Measurements from ENCODE around the gene TLE5. TPM values are rescaled to one million over a fixed set of nuclear protein-coding genes. Genes with fewer than 3 reads are reported as not detected.

The TLE5 gene
- total RNA-seq, 3 donors from 2014 or later = 329 to 407 (median 397) TPM

DNA sequence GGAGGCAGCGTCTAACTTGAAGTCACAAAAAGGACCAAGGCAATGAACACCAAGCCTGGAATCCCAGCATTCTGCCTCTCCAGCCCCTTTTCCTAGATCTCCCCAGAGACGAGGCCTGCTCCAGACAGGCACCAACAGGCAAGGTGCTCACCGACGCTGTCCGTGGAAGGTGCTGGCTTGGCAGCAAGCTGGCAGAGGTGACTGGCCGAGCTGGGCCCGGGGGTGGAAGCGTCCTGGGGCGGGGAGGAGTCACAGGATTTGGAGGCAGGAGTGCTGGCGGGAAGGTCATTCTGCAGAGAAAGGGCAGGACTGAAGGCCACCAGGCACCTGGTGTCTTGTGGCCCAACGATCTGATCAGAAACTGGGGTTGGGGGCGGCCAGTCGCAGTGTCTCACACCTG, 51.4 kb downstream of the TLE5 start:
- no peaks in the 10 kb centered on the region for H3K27me3 ChIP-seq
- intact Hi-C loops (cut with DNase I; ENCODE audit: low total_unique reads) = no loop called here
- DNase-seq (ENCODE audit: low spot score in 2 of 2) = no peak
- no peaks in the 10 kb centered on the region for H3K4me1 ChIP-seq
- no peak overlapping the region for H3K27ac ChIP-seq
- TF ChIP-seq POLR2A (IDR thresholded peaks at IDR 0.05) (no peak), POLR2AphosphoS5 (IDR thresholded peaks at IDR 0.05) (no peak)
- TF ChIP-seq, protein P1, sequence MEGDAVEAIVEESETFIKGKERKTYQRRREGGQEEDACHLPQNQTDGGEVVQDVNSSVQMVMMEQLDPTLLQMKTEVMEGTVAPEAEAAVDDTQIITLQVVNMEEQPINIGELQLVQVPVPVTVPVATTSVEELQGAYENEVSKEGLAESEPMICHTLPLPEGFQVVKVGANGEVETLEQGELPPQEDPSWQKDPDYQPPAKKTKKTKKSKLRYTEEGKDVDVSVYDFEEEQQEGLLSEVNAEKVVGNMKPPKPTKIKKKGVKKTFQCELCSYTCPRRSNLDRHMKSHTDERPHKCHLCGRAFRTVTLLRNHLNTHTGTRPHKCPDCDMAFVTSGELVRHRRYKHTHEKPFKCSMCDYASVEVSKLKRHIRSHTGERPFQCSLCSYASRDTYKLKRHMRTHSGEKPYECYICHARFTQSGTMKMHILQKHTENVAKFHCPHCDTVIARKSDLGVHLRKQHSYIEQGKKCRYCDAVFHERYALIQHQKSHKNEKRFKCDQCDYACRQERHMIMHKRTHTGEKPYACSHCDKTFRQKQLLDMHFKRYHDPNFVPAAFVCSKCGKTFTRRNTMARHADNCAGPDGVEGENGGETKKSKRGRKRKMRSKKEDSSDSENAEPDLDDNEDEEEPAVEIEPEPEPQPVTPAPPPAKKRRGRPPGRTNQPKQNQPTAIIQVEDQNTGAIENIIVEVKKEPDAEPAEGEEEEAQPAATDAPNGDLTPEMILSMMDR (IDR thresholded peaks at IDR 0.05) = no peak
- H3K9me3 ChIP-seq = no peaks in the 10 kb centered on the region
- no peaks in the 10 kb centered on the region for H3K36me3 ChIP-seq
- no peak overlapping the region for H3K4me3 ChIP-seq

DNA sequence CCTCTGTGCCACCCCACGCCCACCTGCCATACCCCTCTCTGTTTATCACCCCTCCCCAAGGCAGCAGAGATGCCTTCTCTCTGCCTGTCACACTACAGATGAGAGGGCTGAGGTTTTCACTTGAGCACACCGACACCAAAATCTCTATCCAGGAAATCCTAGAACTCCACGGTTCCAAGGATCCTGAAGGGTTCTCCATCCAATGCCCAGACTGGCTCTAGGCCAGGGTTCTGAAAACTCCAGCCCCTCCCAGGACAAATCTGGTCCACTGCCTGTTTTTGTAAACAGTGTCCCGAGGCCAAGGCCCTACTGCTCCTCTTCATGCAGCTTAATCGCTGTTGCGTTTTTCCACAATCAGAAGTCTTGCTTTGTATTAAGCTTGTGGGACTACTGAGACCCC, 53.3 kb downstream of the TLE5 start:
- Histone ChIP-seq H3K27ac (no peak overlapping the region), H3K36me3 (no peaks in the 10 kb centered on the region), H3K4me1 (no peaks in the 10 kb centered on the region), H3K9me3 (no peaks in the 10 kb centered on the region), H3K27me3 (no peaks in the 10 kb centered on the region), H3K4me3 (no peak overlapping the region)
- DNase-seq (ENCODE audit: low spot score in 2 of 2) = no peak
- intact Hi-C loops (cut with DNase I; ENCODE audit: low total_unique reads) = no loop called here
- TF ChIP-seq POLR2A (IDR thresholded peaks at IDR 0.05) (no peak), POLR2AphosphoS5 (IDR thresholded peaks at IDR 0.05) (no peak)
- TF ChIP-seq, protein P1 (IDR thresholded peaks at IDR 0.05) = no peak

DNA sequence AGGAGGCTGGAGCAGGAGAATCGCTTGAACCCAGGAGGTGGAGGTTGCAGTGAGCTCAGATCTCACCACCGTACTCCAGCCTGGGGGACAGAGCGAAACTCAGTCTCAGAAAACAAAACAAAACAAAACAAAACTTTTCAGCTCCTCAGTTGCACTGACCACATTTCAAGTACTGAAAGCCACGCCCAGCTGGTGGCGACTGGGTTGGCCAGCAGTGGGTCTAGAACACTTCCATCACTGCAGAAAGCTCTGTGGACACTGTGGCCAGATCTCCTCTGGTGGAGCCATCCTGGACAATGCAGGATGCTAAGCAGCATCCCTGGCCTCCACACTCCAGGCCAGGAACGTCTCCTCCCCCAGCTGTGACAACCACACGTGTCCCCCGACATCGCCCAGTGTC, 54.3 kb downstream of the TLE5 start:
- Histone ChIP-seq H3K4me1 (no peaks in the 10 kb centered on the region), H3K9me3 (no peaks in the 10 kb centered on the region), H3K4me3 (no peak overlapping the region), H3K36me3 (no peaks in the 10 kb centered on the region), H3K27me3 (no peaks in the 10 kb centered on the region), H3K27ac (no peak overlapping the region)
- DNase-seq (ENCODE audit: low spot score in 2 of 2) = no peak
- no peak for TF ChIP-seq POLR2A (IDR thresholded peaks at IDR 0.05)
- TF ChIP-seq, protein P1 (IDR thresholded peaks at IDR 0.05) = no peak
- no peak for TF ChIP-seq POLR2AphosphoS5 (IDR thresholded peaks at IDR 0.05)
- intact Hi-C loops (cut with DNase I; ENCODE audit: low total_unique reads) = no loop called here

DNA sequence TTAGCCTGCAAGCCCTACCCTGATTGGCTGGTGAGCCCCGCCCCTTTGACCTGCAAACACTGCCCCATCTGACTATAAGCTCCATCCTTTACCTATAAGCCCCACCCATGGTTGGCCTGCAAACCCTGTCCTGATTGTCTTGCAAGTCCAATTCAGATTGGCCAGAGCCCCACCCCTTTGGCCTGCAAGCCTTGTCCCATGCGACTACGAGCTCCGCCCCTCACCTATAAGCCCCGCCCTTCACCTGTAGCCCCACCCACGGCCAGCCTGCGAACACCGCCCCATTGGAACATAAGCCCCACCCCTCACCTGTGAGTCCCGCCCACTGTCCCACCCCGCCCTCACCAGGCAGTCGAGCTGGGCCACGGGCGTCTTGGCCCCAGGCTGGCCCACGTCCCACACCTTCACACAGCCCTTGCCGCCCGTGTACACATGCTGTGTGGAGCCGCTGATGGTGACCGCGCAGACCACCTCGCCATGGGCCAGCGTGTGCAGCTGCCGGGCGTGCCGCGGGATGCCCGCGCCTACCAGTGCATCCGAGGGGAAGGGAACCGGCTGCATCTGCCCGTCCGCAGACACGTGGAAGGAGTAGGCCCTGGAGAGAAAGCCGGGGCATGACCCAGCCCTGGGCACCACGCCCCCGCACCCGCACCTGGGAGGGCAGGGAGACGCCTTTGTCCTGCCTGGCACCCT, 56.1 kb downstream of the TLE5 start:
- no peaks in the 10 kb centered on the region for H3K27me3 ChIP-seq
- no peaks in the 10 kb centered on the region for H3K9me3 ChIP-seq
- intact Hi-C loops (cut with DNase I; ENCODE audit: low total_unique reads) = no loop called here
- DNase-seq (ENCODE audit: low spot score in 2 of 2) = no peak
- H3K4me3 ChIP-seq = no peak overlapping the region
- H3K4me1 ChIP-seq = no peaks in the 10 kb centered on the region
- peaks cover 5% of the 10 kb centered on the region for H3K36me3 ChIP-seq
- H3K27ac ChIP-seq = no peak overlapping the region
- TF ChIP-seq, protein P1 (IDR thresholded peaks at IDR 0.05) = no peak
- TF ChIP-seq POLR2AphosphoS5 (IDR thresholded peaks at IDR 0.05) = no peak
- no peak for TF ChIP-seq POLR2A (IDR thresholded peaks at IDR 0.05)

DNA sequence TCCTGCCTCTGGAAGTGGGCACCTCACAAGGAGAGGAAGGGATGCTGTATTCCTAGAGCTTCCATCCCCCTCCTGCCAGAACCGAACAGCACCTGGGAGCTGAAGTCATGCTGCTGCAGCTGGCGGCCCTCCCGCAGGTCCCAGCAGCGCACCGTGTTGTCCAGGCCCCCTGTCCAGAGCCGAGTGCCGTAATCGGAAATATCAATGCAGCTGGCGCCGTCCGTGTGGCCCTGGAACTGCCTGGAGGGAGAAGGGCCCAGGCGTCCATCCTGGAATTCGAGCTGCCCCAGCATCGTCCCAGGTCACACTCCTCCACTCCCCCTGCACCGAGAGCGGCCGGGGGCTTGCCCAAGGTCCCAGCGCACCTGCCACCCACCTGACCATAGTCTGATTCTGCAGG, 57.0 kb downstream of the TLE5 start:
- Histone ChIP-seq H3K9me3 (no peaks in the 10 kb centered on the region), H3K36me3 (peaks cover 5% of the 10 kb centered on the region)
- no peak for TF ChIP-seq POLR2A (IDR thresholded peaks at IDR 0.05)
- TF ChIP-seq POLR2AphosphoS5 (IDR thresholded peaks at IDR 0.05) = no peak
- TF ChIP-seq, protein P1 (IDR thresholded peaks at IDR 0.05) = no peak

More for the DNA sequence above, 57.0 kb downstream of the TLE5 start:
- Histone ChIP-seq H3K4me1 (no peaks in the 10 kb centered on the region), H3K4me3 (no peak overlapping the region), H3K27ac (no peak overlapping the region), H3K27me3 (no peaks in the 10 kb centered on the region)
- DNase-seq (ENCODE audit: low spot score in 2 of 2) = no peak
- intact Hi-C loops (cut with DNase I; ENCODE audit: low total_unique reads) = no loop called here
